H9 (cell line): ENCODE results near the gene BARHL2. TPM values are rescaled to one million over a fixed set of nuclear protein-coding genes. Genes with fewer than 3 reads are reported as not detected.

Source experiments
- DNase-seq: peaks from one replicate; pipeline ENCODE4 v3.0.0-alpha.2; 2017
- H2AFZ ChIP-seq: one replicate; pipeline ENCODE4 v1.6.1; 2013; ENCODE audit warnings: mild to moderate bottlenecking, low read length, control low read depth, moderate library complexity
- H2AK5ac ChIP-seq: 2 replicates; pipeline ENCODE4 v1.6.1; 2013; ENCODE audit warnings: low read length, control low read depth, mixed read lengths; ENCODE audit not compliant: insufficient read length
- H2BK120ac ChIP-seq: one replicate; pipeline ENCODE4 v1.6.1; 2013; ENCODE audit warnings: low read depth, mild to moderate bottlenecking, low read length, control low read depth, inconsistent platforms; ENCODE audit not compliant: poor library complexity, severe bottlenecking
- H2BK12ac ChIP-seq: 2 replicates; pipeline ENCODE4 v1.6.1; 2013; ENCODE audit warnings: low read length, control low read depth, mixed read lengths, low read depth; ENCODE audit not compliant: insufficient read length
- H2BK15ac ChIP-seq: 2 replicates; pipeline ENCODE4 v1.6.1; 2013; ENCODE audit warnings: low read depth, low read length, control low read depth
- H2BK20ac ChIP-seq: one replicate; pipeline ENCODE4 v1.6.1; 2013; ENCODE audit warnings: low read depth, mild to moderate bottlenecking, low read length, control low read depth, inconsistent platforms; ENCODE audit not compliant: poor library complexity, severe bottlenecking
- H2BK5ac ChIP-seq: 2 replicates; pipeline ENCODE4 v1.6.1; 2013; ENCODE audit warnings: low read length, control low read depth, mixed read lengths; ENCODE audit not compliant: insufficient read length
- H3K14ac ChIP-seq: 2 replicates; pipeline ENCODE4 v1.6.1; 2013; ENCODE audit warnings: low read length, control low read depth; ENCODE audit not compliant: insufficient read depth
- H3K18ac ChIP-seq: 2 replicates; pipeline ENCODE4 v1.6.1; 2013; ENCODE audit warnings: low read depth, mild to moderate bottlenecking, mixed read lengths, low read length, control low read depth; ENCODE audit not compliant: insufficient read length
- H3K23ac ChIP-seq: 2 replicates; pipeline ENCODE4 v1.6.1; 2013; ENCODE audit warnings: low read length, control low read depth, mixed read lengths, low read depth; ENCODE audit not compliant: insufficient read length
- H3K23me2 ChIP-seq: 2 replicates; pipeline ENCODE4 v1.6.1; 2013; ENCODE audit warnings: low read depth, mild to moderate bottlenecking, mixed read lengths, low read length, control low read depth; ENCODE audit not compliant: insufficient read length, poor library complexity, severe bottlenecking
- H3K27ac ChIP-seq: 2 replicates; pipeline ENCODE4 v1.5.1; 2013; ENCODE audit warnings: low read length, control low read depth, mixed read lengths, low read depth; ENCODE audit not compliant: insufficient read length
- H3K27me3 ChIP-seq: 2 replicates; pipeline ENCODE4 v1.6.1; 2013; ENCODE audit warnings: low read length, control low read depth, inconsistent platforms; ENCODE audit not compliant: insufficient read depth
- H3K4ac ChIP-seq: 2 replicates; pipeline ENCODE4 v1.6.1; 2013; ENCODE audit warnings: low read depth, mild to moderate bottlenecking, control low read depth, inconsistent platforms, low read length, moderate library complexity
- H3K4me1 ChIP-seq: 2 replicates; pipeline ENCODE4 v1.6.1; 2013; ENCODE audit warnings: low read length, control low read depth, inconsistent platforms; ENCODE audit not compliant: insufficient read depth
- H3K4me2 ChIP-seq: 2 replicates; pipeline ENCODE4 v1.6.1; 2013; ENCODE audit warnings: low read length, control low read depth, mixed read lengths; ENCODE audit not compliant: insufficient read length, insufficient read depth
- H3K56ac ChIP-seq: 2 replicates; pipeline ENCODE4 v1.6.1; 2013; ENCODE audit warnings: low read depth, mild to moderate bottlenecking, mixed read lengths, low read length, control low read depth; ENCODE audit not compliant: insufficient read length
- H3K79me1 ChIP-seq: 2 replicates; pipeline ENCODE4 v1.6.1; 2013; ENCODE audit warnings: low read depth, mild to moderate bottlenecking, moderate library complexity, low read length, control low read depth, inconsistent platforms; ENCODE audit not compliant: insufficient read depth, poor library complexity, severe bottlenecking
- H3K79me2 ChIP-seq: 2 replicates; pipeline ENCODE4 v1.6.1; 2013; ENCODE audit warnings: low read length, control low read depth, inconsistent platforms; ENCODE audit not compliant: insufficient read depth
- H3K9ac ChIP-seq: 2 replicates; pipeline ENCODE4 v1.6.1; 2013; ENCODE audit warnings: low read length, control low read depth, mixed read lengths; ENCODE audit not compliant: insufficient read length; ENCODE audit errors: extremely low read depth
- H3K9me3 ChIP-seq: one replicate; pipeline ENCODE4 v1.6.1; 2013; ENCODE audit warnings: low read depth, low read length, inconsistent platforms; ENCODE audit not compliant: control insufficient read depth
- H3T11ph ChIP-seq: one replicate; pipeline ENCODE4 v1.6.1; 2013; ENCODE audit warnings: mild to moderate bottlenecking, low read length, control low read depth, inconsistent platforms
- H4K20me1 ChIP-seq: one replicate; pipeline ENCODE4 v1.6.1; 2013; ENCODE audit not compliant: control insufficient read depth, insufficient read length, insufficient read depth
- H4K5ac ChIP-seq: 2 replicates; pipeline ENCODE4 v1.6.1; 2013; ENCODE audit warnings: low read depth, mild to moderate bottlenecking, mixed read lengths, low read length, control low read depth; ENCODE audit not compliant: insufficient read length
- H4K8ac ChIP-seq: replicated peaks from 2 replicates; pipeline ENCODE4 v1.6.1; 2013; ENCODE audit warnings: low read length, control low read depth, mixed read lengths, low read depth; ENCODE audit not compliant: insufficient read length
- H4K91ac ChIP-seq: 2 replicates; pipeline ENCODE4 v1.6.1; 2013; ENCODE audit warnings: low read depth, mild to moderate bottlenecking, moderate library complexity, mixed read lengths, low read length, control low read depth; ENCODE audit not compliant: insufficient read length
- H3K27ac Mint-ChIP-seq, 3 experiments: 2 replicates in 2 of 3; 3 replicates in 1 of 3; pipeline ENCODE4 v1.8.0; 2020 to 2021; ENCODE audit warnings: mixed read lengths in 3 of 3, mild to moderate bottlenecking in 1 of 3, moderate library complexity in 1 of 3
- H3K27me3 Mint-ChIP-seq: 2 replicates; pipeline ENCODE4 v1.8.0; 2021; ENCODE audit warnings: low read depth, mild to moderate bottlenecking, moderate library complexity, mixed read lengths
- H3K36me3 Mint-ChIP-seq, 3 experiments: 2 replicates in 2 of 3; 3 replicates in 1 of 3; pipeline ENCODE4 v1.8.0; 2020 to 2021; ENCODE audit warnings: low read depth in 3 of 3, mixed read lengths in 3 of 3; ENCODE audit not compliant: insufficient read depth in 1 of 3
- H3K4me1 Mint-ChIP-seq, 2 experiments: 2 replicates each; pipeline ENCODE4 v1.8.0; 2020; ENCODE audit warnings: mixed read lengths in 2 of 2
- H3K4me3 Mint-ChIP-seq, 2 experiments: 2 replicates in 1 of 2; 3 replicates in 1 of 2; pipeline ENCODE4 v1.8.0; 2020 to 2021; ENCODE audit warnings: mild to moderate bottlenecking in 2 of 2, mixed read lengths in 2 of 2, moderate library complexity in 1 of 2
- H3K9me3 Mint-ChIP-seq, 2 experiments: 2 replicates in 1 of 2; 3 replicates in 1 of 2; pipeline ENCODE4 v1.8.0; 2020; ENCODE audit warnings: mild to moderate bottlenecking in 2 of 2, mixed read lengths in 2 of 2, moderate library complexity in 1 of 2
- CTCF ChIP-seq: fragments of 200-600 bp; sonication (generic); conservative IDR thresholded peaks from 3 replicates; pipeline ENCODE4 v1.8.0; 2021; ENCODE audit warnings: antibody characterized with exemption, mild to moderate bottlenecking
- WGBS: extraction: QIAGEN DNeasy Blood & Tissue Kit; methylation state at CpG from one replicate; pipeline ENCODE4 v1.1.7; 2013; ENCODE audit warnings: missing lambda C conversion rate, low lambda C conversion rate, mixed read lengths; ENCODE audit not compliant: insufficient read length; ENCODE audit errors: extremely low coverage; 5-methylcytosine and 5-hydroxymethylcytosine counted together
- total RNA-seq: library from RNA; stranded (reverse); gene quantifications from 2 replicates; pipeline ENCODE4 v1.2.1, GENCODE V29; 2021

Gene BARHL2
- total RNA-seq, 1 experiment from 2014 or later = not detected

- Histone ChIP-seq H4K20me1 (peaks cover 5% of the 10 kb centered on the region), H3K23me2 (no peaks in the 10 kb centered on the region), H3K27me3 (peaks cover 95% of the 10 kb centered on the region), H3K9me3 (no peaks in the 10 kb centered on the region), H3K4ac (no peak overlapping the region), H2BK15ac (no peak overlapping the region), H2BK12ac (no peak overlapping the region), H2BK120ac (no peak overlapping the region), H2BK5ac (no peak overlapping the region), H3K27ac (no peak overlapping the region), H2AK5ac (no peak overlapping the region), H2BK20ac (no peak overlapping the region), H4K91ac (no peak overlapping the region), H3K56ac (no peak overlapping the region), H3K79me2 (no peaks in the 10 kb centered on the region), H3K14ac (no peak overlapping the region), H3K4me2 (peak overlapping the region; percentile 4), H2AFZ (no peak overlapping the region), H3K4me1 (peaks cover 2% of the 10 kb centered on the region; the same call in 1 of the 2 replicates), H3K18ac (no peak overlapping the region), H3K9ac (no peak overlapping the region), H3T11ph (no peak overlapping the region), H3K79me1 (no peaks in the 10 kb centered on the region), H3K23ac (no peak overlapping the region), H4K5ac (no peak overlapping the region), H4K8ac (no peak overlapping the region)
- no peaks in the 10 kb centered on the region; a peak in 1 of 7 replicates for H3K36me3 Mint-ChIP-seq
- peaks cover 16 to 64% of the 10 kb centered on the region in 2 experiments for H3K4me1 Mint-ChIP-seq
- H3K9me3 Mint-ChIP-seq = peaks cover 0 to 3% of the 10 kb centered on the region in 2 experiments; a peak in 2 of 5 replicates
- peak overlapping the region in 1 of 2 experiments; percentile 63; a peak in 1 of 5 replicates for H3K4me3 Mint-ChIP-seq
- DNase-seq = peak; percentile 39
- no CpG with 5 or more reads among the region's 21 CpGs for WGBS
- no peak for TF ChIP-seq CTCF
- H3K27ac Mint-ChIP-seq = no peak overlapping the region
- peaks cover 100% of the 10 kb centered on the region for H3K27me3 Mint-ChIP-seq
These were observed 4.8 kb downstream of the BARHL2 start for GRCh38 chr1:90712153-90712856.
